GM21526 (cell line): ENCODE results near the gene UBE2B.
"Not testable (repeated sequence)": the region's sequence is repeated elsewhere in the genome, so short reads cannot be mapped to it uniquely, and the experiment has no call there.

ENCODE experiments used
- ATAC-seq: cut with Tn5 transposase; IDR thresholded peaks from one replicate; pipeline ENCODE4 v1.9.1; 2021; ENCODE audit warnings: moderate library complexity; ENCODE audit not compliant: unreplicated experiment, low FRiP score

The UBE2B gene

DNA sequence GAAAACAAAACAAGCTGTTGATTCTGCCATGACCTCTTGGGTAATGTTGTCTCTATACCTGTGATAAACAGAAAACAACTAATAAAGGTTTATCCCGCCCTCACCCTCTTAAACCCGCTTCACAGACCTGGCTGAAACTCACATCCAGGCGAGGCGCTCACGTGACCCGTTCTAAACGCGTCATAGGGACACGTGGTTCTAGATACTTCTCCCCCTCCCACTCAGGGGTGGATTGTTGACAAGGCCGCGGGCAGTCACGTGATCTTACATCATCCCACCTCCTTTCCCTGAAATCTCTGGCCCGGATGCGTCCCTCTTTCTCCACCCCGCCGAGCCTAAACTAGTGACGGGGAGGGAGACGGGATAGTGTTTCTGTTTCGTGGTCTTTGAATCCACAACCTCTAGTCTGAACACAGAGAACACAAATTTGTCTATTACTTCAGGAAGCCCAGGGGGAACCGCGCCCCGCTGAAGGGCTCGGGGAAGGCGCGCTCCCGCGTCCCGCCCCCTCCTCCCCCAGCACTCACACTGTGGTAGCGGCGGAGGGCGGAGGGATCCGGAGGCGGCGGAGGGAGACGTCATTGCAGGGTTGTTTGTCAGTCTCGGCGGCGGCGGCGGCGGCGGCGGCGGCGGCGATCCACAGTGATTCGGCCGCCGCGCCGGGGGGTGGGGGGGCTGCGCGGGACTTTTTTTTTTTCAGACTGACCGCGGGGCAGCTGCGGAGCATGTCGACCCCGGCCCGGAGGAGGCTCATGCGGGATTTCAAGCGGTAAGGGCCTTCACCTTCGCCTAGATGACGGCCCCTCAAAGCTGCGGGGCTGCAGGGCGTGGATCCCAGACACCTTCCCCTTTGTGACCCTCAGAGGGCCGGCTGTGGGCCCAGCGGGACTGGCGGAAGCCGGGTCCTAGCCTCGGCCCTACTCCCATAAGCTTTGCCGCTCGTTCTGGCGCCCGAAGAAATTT is at the start of gene UBE2B:
TSS of gene UBE2B (plus strand) at position 699 of the 963 bp plus-strand sequence. CDS start at position 726, 27 bp downstream.
- peak; percentile 67 for ATAC-seq

DNA sequence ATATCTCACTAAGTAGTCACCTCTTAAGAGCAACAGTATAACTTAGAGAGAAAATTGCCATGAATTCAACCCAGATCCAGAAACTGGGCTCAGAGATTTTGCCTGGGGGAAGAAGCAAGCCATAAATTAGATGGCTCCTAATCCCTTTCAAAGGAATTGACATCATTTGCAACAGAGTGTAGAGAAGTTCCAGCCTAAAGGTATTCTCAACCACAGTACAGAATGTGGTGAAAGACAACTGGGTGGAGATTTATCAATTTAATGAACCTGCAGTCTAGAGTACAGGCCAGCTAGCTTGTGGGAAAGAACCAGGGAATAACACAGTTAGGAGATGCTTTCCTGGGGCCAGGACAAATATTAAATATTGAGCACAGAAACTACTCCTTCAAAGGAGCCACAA is 44.0 kb upstream of the UBE2B start:
- ATAC-seq = no peak

DNA sequence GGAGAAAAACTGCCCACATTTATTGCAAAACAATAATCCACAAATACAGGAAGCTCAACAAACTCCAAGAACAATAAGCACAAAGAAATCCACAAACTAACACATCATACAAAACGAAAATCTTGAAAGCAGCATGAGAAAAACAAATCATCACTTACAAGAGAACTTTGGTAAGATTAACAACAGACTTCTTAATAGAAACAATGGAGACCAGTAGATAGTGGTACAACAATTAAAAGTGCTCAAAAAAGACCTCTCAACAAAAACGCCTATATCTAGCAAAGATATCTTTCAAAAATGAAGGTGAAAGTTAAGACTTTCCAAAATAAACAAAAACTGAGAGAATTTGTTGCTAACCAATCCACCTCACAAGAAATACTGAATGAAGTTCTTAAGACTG is 42.8 kb upstream of the UBE2B start:
- ATAC-seq = no peak

DNA sequence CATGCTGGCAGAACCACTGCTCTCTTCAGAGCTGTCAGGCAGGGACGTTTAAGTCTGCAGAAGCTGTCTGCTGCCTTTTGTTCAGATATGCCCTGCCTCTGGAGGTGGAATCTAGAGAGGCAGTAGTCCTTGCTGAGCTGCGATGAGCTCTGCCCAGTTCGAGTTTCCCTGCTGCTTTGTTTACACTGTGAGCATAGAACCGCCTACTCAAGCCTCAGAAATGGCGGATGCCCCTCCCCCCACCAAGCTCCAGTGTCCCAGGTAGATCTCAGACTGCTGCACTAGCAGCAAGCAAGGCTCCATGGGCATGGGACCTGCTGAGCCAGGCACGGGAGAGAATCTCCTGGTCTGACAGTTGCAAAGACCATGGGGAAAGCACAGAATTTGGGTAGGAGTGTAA is 34.5 kb upstream of the UBE2B start:
- ATAC-seq = not testable (repeated sequence)

DNA sequence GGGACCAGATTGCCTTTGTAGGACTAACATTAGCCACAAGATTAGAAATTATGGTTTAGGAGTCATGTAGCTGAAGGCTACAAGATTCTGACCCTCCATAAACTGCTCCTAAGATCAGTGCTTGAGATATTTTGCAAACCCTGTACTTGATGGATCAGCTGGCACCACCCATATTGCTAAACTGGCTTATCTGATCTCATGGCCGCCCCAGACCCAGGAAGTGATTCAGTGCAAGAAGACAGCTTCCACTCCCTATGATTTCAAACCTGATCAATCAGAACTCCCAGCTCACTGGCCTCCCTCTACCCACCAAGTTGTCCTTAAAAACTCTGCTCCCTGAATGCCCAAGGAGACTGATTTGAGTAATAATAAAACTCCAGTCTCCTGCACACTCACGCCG is 27.9 kb upstream of the UBE2B start:
- not testable (repeated sequence) for ATAC-seq

DNA sequence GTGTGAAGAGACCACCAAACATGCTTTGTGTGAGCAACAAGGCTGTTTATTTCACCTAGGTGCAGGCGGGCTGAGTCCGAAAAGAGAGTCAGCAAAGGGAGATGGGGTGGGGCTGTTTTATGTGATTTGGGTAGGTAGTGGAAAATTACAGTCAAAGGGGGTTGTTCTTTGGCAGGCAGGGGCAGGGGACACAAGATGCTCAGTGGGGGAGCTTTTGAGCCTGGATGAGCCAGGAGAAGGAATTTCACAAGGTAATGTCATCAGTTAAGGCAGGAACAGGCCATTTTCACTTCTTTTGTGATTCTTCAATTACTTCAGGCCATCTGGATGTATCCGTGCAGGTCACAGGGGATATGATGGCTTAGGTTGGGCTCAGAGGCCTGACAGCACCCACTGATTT is 25.9 kb upstream of the UBE2B start:
- ATAC-seq = not testable (repeated sequence)

DNA sequence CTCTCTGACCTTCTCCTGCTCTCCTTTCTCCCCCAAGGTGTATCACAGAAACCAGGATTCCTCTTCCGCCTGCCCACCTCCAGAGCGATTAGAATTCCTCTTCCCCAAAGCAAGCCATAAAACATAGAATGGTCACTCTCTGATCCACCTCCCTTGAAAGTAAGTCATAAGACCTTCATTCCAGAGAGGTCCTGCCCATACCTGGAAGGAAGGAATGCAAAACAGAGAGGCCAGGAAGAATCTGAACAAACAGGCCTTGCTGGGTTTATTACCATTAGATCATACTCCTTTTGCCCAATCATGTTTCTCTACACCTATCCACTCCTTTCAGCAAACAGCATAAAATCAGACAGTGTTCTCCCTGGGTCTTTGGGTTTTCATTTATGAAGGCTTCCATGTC is 25.4 kb upstream of the UBE2B start:
- no peak for ATAC-seq

DNA sequence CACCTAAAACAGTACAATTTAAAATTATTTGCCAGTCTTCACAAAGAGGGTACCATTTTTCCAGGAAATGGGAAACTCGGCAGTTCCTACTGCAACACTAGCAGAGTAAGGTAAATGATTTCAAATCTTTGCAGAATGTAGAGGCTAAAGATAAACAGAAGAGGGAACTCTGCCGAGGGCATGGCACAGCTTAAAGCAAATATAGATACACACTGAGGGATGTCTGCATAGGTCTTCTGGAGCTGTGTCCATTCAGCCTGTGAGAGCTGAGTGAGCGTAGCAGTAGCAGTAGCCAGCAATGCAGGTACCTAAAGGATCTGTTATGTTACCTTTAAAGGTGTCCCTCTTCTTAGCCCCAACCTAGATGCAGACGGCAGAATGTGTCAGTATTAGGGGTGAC is 21.9 kb upstream of the UBE2B start:
- ATAC-seq = no peak

DNA sequence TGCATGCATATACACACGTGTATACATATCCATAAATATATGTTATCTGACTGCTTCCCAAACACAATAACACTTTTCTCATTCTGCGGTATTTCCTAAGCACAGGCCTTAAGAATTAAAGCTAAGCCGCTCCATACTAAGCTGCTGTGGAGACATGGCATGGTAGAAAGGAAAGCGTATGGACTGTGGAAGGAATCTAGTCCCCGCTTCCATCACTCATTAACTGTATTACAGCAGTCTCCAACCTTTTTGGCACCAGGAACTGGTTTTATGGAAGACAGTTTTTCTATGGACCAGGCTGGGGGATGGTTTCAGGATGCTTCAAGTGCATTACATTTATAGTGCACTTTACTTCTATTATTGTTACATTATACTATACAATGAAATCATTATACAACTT is 15.7 kb upstream of the UBE2B start:
- ATAC-seq = no peak

DNA sequence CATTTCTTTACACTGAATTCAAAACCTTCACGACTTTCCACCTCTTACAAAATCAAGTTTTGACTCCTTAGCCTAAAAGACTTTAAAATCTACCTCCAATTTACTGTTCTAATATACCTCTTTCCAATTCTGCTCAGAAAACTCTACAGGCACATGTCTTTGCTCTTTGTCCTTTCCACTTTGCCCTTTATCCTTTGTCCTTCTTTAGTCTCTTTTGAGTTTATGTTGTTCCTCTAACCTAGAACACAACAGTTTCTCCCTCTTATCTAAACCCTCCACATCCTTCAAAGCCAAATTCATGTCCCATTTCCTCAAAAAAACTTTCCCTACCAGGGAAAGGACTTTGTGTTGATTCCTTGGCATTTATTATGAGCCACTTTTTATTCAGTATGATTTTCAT is 5.8 kb upstream of the UBE2B start:
- ATAC-seq = no peak

DNA sequence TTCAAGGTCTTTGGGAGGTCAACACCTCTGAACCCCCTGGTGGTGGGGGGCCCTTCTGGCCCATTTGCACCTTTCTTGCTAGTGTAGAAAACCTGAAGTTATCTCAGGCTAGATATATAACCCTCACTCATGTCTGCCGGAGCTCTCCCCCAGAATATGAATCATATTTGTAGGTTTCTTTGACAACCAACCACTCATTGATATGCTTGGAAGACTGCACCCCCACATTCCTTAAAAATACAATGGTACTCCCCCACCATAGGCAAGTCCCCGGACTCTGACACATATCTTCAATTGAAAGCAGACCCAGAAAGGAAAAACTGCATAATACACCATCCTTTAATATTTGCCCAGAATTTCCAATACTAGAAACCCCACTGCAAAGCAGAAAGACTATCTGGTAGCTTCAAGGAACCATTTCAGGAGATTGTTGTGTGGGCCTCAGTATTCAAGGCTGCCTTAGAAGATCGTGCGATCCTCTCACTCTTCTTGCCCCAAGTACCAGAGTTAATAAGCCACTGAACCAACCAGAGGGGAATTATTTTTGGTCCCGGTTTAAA is 978 bp upstream of the UBE2B start:
- ATAC-seq = peak; percentile 14

DNA sequence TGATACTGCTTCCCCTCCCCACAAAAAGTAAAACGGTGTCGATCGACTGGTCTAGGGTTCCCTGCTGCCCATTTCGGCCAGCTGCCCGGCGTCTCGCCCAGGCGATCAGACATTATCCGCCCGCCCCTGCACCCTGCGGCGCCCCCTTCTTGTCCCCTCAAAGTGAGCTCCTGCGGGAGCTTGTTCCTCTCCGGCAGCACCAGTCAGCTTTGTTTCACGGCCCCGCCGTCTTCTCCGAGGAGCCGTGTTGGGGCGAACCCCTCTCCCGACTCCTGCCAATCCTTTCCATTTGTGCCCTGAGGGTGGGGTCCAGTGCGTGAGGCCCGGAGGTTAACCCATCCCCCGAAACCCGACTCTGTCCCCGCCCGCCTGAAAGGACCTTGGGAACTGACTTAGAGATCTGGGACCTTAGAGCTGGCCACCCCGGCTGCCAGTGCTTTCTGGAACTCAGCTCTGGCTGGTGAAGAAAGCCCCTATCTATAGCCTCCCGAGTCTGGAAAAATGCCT is 518 bp downstream of the UBE2B start:
- no peak for ATAC-seq

DNA sequence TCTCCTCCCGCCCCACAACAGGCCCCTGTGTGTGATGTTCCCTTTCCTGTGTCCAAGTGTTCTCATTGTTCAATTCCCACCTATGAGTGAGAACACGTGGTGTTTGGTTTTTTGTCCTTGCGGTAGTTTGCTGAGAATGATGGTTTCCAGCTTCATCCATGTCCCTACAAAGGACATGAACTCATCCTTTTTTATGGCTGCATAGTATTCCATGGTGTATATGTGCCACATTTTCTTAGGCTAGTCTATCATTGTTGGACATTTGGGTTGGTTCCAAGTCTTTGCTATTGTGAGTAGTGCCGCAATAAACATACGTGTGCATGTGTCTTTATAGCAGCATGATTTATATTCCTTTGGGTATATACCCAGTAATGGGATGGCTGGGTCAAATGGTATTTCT is 2.3 kb downstream of the UBE2B start:
- not testable (repeated sequence) for ATAC-seq

DNA sequence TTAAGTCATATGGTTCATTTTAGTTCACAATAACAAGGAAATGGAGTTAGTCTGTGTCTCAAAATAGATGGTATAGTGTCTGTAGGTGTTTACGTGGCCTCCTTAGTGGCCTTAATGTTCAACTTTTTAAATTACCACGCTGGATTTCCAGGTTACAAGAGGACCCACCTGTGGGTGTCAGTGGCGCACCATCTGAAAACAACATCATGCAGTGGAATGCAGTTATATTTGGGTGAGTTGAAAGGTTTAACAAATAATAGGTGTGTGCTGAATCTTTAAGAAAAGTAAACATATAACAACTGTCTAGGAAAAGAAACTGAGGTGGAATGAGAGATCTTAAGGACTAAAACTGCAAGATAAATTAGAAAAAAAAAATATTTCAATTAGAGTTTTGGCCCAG is 2.9 kb downstream of the UBE2B start:
- ATAC-seq = no peak

DNA sequence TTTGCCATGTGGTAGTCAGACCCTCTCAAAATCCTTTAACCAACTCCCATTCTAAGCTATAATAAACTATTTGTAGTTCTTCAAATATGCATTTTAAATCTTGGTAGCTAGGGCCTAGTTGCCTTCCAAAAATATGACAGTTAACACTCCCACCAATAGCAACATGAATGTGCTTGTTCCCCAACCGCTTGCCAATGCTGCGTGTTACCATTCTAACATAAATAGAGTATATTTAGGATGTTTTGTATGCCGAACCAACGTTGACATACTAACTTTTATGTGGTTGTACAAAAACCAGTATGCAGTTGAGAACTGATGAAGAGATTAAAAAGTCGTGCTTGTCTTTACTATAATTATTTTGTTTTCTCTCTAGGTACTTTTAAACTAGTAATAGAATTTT is 9.0 kb downstream of the UBE2B start:
- no peak for ATAC-seq

DNA sequence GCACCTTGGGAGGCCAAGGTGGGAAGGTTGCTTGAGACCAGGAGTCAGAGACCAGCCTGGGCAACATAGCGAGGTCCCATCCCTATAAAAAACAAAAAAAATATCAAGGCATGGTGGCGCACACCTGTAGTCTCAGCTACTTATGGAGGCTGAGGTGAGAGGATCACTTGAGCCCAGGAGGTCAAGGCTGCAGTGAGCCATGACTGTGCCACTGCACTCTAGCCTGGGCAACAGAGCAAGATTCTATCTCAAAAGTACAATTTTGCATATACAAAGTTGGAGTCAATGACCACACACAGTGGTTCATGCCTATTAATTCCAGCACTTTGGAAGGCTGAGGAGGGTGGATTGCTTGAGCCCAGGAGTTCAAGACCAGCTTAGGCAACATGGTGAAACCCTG is 10.8 kb downstream of the UBE2B start:
- not testable (repeated sequence) for ATAC-seq

DNA sequence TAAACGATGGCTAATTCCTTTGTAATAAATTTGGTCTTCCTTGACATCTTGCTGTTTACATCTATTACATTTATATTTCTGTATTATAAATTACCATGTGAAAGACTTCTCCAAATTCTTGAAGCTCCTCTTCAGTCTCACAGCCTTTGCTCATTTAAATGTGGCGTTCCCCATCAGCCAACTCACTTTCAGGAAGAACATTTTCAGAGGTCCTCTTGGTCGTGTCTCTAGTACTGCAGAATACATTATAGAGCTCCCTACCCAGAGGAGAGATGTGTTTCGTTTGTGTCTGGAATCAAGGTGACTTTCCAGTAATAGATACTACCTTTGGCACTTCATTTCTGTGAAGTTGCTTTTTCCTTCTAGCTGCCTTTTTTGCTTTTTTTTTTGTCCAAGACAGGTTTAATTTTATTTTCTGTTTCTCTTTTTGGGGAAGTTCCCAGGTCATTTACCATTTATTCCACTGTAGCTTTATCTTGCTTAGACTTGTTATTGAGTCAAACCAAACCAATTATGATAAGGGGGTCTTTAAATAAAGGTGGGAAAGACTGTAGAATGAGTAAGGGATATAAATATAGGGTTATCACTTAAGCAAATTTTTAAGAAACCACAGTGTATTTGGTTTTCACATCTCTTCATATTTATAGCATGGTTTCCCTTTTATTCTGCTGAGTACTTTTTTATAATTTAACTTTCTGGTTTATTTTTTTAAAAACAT is 12.8 kb downstream of the UBE2B start:
- no peak for ATAC-seq

DNA sequence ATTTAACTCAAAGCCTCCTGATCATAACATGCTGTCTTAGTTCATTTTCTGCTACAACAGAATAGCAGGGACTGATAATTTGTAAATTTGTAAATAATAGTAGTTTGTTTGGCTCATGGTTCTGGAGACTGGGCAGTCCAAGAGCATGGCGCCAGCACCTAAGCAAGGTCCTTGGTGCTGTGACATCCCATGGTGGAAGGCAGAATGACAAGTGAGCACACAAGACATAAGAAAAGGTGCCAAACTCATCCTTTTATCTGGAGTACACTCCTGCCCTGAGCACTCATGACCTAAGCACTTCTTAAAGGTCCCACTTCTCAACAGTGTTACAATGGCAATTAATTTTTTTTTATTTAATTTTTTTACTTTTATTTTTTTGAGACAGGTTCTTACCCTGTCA is 16.1 kb downstream of the UBE2B start:
- no peak for ATAC-seq

DNA sequence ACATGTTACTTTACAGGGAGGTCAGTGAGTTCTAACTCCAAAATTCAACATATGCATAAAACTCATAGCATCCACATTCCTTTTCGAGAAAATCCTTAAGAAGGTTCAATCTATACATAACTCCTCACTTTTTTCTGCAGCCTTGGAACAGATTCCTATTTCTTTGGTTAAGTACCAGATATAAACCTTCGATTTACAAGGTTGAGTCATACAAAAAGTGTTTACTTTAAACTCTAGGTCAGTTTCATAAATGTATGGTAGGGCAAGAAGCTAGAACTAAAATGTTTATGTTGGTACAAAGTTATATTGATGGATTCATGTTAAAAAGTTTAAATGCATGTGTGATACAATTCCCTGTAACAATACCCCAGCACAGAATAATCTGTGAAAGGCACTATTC is 20.9 kb downstream of the UBE2B start:
- no peak for ATAC-seq

DNA sequence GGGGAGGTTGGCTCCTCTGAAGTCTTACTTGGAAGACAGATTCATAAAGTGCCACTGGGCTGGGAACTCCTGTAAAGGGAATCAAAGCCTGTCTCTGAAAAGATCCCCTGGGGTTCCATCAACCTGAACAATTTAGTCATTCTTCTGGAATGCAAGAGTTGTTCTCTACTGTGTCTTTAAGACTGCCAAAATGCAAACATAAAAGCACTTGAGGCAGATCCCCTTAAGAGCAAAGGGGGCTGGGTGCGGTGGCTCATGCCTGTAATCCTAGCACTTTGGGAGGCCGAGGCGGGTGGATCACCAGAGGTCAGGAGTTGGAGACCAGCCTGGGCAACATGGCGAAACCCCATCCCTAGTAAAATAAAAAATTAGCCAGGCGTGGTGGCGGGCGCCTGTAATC is 23.6 kb downstream of the UBE2B start:
- ATAC-seq = no peak

DNA sequence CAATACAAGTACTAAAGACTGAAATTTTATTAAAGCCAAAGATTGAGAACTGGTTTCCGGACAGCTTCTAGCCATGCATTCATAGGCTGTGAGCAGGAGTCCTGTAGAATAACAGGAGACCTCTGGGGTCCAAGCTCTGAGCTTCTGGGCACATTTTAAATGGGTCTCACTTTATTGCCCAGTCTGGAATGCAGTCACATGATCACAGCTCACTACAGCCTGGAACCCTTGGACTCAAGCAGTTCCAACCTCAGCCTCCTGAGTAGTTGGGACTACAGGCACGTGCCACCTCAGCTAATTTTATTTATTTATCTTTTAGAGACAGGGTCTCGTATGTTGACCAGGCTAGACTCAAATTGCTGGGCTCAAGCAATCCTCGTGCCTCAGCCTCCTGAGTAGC is 24.9 kb downstream of the UBE2B start:
- no peak for ATAC-seq
